ENCODE measurements around the gene MLLT10.

Gene MLLT10

GRCh38 chr10:21750424-21750823 lies 216.4 kb downstream of the MLLT10 start:
- no peak for DNase-seq

DNA sequence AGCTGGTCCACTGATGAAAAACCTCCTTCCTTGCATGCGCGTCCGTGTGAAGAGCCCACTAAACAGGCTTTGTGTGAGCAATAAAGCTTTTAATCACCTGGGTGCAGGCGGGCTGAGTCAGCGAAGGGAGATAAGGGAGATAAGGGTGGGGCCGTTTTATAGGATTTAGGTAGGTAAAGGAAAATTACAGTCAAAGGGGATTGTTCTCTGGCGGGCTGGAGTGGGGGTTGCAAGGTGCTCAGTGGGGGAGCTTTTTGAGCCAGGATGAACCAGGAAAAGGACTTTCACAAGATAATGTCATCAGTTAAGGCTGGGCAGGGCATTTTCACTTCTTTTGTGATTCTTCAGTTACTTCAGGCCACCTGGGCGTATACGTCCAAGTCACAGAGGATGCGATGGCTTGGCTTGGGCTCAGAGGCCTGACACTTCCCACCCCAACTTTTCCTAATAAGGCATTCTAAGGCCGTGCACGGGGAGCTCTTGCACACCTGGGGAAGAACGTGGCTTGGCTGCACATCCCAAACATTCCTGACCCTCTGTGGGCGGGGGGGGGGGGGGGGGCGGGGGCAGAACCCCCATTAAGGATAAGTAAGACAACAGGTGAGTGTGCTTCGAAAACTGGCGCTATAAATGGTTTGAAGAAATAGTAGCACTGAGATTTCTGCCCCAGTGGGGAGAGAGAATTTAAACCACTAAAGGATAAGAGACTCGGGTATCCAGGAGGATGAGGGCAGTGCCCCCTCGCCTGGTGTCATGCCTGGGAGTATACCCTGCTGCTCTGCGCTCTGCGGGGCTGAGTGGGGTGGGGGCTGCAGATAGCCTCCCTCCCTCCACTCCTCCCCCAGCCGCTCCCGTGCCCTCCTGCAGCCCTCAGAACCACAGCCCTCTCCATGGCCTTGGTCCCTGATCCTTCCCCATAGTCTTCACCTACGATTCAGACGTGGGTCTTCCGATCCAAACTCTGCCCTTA lies 217.6 kb downstream of the MLLT10 start:
- DNase-seq, result no peak

- DNase-seq, result no peak
Observed at GRCh38 chr10:21753497-21754270, 219.7 kb downstream of the MLLT10 start.

DNA sequence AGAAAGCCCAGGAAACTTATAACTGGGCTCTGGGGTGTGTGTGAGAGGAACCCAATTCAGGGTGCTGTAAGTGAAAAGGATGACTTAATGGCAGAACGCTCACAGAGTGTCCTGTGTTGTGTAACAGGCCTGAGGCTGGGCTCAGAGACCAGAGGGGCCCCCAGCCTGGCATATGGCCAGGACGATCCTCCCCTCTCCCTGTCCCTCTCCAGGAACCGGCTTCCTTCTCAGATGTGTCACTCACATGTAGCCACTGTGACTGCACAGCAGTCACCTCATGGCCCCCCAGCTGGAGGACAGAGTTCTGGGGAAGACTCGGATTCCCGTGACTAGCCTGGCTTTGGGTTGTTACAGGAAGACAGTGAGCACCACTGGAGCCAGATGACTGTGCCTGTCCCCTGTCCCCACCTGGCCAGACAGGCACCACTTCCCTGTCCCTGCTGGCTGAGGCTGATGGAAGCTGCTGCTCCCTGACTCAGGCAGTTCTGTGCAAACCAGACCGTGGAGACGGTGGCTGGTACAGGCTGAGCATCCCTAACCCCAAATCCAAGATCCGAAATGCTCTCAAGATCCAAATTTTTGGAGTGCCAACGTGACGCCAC lies 220.5 kb downstream of the MLLT10 start:
- DNase-seq, result no peak

- no peak for DNase-seq
Observed at GRCh38 chr10:21756707-21757106, 222.7 kb downstream of the MLLT10 start.

DNA sequence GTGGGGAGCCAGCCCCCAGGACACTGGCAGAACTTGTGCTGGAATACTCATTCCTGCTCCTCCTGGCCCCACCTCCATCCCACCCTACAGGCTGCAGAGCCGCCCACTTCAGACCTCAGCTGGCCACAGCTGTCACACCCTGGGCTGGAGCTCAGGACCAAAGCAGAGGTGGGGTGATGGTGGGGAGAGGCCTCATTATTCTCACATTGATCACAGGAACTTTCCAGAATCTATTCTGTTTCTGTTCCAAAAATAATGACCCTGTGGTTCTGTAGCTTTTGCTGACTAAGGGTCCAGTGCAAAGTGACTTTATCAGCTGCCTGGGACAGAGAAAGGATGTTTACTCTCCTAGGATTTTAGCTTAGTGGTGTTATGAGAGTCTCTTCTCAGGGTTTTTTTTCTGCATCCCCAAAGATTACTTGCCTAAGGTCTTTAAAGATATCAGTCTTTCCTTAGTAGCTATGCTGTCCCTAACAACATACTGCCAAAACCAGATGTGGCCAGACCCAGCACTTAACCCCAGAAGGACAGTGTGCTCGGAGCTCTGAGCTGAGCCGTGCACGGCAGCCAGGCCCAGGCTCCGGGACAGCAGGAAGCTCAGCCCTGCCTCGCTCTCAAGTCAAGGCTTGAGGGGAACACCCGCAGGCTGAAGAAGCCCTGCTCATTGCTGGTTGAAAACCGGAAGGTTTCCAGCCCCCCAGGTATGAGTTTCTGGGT lies 223.3 kb downstream of the MLLT10 start:
- DNase-seq, result no peak

DNA sequence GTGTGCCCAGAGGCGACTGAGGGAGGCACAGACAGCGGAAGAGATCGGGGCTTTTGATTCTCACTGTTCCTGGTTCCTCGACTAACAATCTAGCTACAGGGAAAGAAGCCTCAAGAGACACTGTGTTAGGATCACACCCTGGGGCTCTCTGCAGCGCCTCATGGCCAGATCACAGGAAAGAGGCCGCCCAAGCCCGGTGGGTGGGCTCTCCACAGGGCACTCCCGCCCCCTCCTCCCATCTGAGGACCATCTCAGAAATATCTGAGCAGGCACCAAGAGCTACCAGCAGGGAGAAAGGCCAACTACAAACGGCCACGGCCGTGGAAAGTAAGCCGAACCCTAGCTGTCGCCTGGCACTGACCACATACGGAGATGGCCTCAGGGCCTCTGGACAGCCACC lies 224.2 kb downstream of the MLLT10 start:
- DNase-seq, result no peak

- DNase-seq, result no peak
Observed at GRCh38 chr10:21758696-21759095, 224.7 kb downstream of the MLLT10 start.

DNA sequence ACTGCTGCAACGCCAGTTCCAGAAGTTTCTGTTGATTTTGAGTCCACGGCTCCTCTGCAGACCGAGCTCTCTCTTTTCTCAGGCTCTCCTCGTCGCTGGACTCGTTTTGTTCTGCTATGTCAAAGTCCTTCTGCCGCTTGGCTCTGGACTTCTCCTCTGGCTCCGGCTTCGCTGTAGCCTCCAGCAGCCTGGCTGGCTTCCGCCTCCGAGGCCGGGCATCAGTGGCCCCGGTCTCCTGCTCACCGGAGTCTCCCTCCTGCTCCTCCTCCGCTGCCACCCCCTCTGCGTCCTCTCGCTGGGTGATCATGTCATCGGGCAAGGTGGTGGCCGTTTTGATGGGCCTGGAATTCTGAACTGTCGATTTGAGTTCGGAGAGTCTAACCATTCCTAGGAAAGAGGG lies 225.2 kb downstream of the MLLT10 start:
- DNase-seq, result no peak

- DNase-seq, result no peak
Observed at GRCh38 chr10:21760332-21760731, 226.3 kb downstream of the MLLT10 start.

- no peak for DNase-seq
Observed at GRCh38 chr10:21764466-21765189, 230.6 kb downstream of the MLLT10 start.

DNA sequence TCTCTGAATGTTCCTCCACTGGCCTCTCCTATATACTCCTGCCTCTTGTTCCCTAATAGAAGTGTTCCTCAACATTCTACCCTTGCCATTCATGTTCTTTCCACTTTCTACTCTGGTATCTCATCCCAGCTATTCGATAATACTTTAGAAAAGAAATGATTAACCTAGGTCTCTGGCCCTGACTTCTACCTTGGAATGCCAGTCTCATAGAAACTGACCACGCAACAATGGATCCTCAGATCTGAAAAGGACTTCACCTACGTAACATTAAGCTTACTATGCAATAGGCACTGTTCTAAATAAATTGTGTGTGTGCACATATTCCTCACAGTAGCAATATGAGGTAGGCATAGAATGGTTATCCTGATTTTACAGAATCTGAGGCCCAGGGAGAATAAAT lies 235.0 kb downstream of the MLLT10 start:
- DNase-seq, result no peak

DNA sequence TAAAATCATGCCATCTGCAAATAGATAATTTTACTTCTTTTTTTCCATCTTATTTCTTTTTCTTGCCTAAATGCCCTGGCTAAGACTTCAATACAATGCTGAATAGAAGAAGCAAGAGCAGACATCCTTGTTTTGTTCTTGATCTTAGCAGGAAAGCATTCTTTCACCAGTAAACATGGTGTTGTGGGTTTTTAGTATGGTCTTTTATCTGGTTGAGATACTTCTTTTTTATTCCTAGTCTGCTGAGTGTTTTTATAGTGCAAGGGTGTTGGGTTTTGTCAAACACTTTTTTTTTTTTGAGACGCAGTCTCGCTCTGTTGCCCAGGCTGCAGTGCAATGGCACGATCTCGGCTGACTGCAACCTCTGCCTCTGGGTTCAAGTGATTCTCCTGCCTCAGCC lies 237.2 kb downstream of the MLLT10 start:
- DNase-seq, result no peak

DNA sequence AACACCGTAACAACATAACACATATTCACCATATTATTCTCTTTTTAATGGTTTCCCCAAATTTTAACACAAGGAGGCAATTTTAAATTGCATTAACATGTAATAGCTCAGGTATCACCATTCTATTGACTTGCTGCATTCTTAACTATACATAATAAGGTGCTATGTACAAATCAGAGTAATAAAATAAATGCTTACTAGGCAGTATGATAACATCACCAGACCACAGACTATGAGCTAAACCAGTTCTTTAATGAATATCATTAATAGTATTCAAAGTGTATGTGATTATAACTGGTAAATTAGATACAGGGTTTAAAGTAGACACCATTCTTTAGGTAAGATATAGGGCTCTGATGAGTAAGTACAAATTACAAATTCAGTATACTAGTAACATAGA lies 242.9 kb downstream of the MLLT10 start:
- DNase-seq, result no peak

- no peak for DNase-seq
Observed at GRCh38 chr10:21791276-21791675, 257.2 kb downstream of the MLLT10 start.
